Measurements from ENCODE around the gene TMEM115.

The TMEM115 gene, protein sequence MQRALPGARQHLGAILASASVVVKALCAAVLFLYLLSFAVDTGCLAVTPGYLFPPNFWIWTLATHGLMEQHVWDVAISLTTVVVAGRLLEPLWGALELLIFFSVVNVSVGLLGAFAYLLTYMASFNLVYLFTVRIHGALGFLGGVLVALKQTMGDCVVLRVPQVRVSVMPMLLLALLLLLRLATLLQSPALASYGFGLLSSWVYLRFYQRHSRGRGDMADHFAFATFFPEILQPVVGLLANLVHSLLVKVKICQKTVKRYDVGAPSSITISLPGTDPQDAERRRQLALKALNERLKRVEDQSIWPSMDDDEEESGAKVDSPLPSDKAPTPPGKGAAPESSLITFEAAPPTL

DNA sequence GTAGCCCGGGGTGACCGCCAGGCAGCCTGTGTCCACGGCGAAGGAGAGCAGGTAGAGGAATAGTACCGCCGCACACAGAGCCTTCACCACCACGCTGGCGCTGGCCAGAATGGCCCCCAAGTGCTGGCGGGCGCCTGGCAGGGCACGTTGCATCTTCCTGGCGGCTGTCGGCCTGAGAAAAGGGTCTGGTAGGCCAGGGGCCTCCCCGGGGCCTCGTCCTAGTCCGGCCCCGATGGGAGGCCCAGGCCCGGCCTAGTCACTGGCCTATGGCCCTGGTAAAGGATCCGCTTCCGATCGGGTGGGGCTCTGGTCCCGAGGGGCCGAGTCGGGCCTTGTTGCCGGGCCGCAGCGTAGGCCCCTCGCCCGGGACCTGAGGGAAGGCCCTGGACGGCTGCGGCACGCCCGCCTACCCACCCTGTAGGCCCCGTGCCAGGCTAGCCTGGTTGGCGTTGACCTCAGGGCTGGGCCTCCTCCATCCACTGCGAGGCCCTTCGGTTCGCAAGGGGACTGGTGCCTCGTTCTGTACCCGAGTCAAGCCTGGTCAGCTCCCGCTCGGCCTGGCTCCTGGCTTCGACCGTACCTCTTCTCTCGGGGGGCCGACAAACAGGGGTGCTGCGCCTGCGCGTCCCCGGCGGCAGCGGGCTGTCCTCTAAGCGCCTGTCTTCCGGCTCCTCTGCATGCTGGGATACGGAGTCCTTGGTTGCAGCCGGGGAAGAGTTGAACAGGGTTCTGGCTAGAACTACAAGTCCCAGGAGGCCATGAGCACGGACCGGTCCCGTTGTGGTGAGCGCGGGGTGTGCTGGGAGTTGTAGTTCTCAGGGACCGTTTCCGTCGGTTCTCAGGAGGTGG, at the start of gene TMEM115:
Gene TMEM115, minus strand, starts transcription at position 611 of the 849 bp plus-strand sequence. Its CDS starts 458 bp downstream, at position 153.
- peak; percentile 88 for DNase-seq

DNA sequence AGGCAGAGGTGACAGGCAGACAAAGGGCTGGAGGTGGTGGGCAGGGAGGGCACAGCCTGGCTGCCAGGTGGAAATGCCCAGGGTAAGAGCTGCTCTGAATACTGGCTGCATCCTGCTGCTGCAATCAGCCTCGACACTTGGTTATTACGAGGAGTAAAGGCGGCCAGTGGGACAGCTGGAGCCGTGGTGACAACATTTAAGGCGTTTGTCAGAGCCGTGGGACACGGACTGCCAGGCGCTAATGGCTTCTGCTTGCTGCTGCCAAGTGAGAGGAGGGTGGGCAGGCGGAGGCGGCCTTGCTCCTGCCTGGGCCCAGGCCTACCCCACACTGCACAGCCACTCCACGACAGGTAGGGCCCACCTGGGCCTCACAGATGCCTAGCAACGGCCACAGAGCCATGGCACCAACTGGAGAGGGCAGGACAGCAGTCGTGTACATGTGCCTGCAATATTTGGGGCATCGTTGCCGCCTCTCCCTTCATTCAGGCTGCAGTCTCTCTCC, 49.2 kb upstream of the TMEM115 start:
- no peak for DNase-seq

DNA sequence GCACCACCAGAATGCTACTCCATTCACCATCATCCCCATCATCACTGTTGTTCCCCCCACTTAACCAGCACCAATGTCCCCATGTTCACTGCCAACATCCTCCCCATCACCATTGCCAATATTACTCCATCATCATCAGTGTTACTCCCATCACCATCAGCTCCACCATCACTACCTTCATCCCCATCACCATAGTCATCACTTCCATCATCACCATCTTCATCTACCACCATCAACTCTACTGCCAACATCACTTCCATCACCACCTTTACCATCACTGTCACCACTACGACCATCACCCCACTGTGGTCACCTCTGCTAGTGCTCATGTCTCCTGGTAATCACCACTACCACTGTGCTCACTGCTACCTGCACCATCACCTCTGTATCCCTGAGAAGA, 47.2 kb upstream of the TMEM115 start:
- no peak for DNase-seq

DNA sequence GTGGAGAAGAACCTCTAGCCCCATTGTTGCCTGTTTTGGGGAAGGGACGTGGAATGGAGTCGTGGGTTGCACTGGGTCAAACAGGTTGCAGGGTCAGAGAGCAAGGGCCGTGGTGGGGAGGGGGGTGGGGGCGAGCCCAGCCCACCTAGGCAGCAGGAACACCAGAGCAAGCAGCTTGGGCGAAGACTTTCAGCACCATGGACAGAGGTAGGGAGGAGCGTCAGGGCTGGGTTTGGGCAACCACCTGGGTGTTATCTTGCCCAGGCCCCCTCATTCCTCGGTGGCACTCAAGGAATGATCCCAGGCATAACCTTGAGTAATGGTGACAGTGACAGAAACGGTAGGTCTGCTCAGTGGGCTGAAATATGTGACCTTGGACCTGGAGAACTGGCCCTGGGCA, 45.9 kb upstream of the TMEM115 start:
- no peak for DNase-seq

DNA sequence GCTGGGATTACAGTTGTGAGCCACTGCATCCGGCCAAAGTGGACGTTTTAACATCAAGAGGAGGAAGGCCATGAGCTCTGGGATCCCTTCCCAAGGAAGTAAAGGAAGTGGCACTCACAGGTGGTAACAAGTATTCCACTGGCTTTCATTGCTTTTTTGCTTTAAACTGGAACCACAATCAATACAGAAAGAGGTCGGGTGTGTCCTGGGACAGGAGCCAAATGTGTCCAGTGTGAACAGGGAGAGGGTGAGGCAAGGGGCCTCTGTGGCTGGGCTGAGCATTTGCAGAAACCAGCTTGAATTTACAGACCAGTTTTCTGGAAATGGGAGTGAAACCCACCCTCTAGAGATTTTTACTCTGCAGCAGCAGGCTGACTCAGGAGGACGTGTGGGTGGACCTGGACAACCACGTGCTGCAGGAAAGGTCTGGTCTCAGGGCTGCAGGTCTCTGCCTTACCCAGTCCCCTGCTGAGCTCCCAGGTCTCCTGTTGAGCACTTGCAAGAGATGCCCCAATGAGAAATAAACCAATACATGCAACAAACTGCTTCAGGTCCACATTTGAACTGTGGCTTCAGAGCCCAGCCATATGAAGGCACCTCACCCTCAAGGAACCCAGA, 42.8 kb upstream of the TMEM115 start:
- DNase-seq = no peak

DNA sequence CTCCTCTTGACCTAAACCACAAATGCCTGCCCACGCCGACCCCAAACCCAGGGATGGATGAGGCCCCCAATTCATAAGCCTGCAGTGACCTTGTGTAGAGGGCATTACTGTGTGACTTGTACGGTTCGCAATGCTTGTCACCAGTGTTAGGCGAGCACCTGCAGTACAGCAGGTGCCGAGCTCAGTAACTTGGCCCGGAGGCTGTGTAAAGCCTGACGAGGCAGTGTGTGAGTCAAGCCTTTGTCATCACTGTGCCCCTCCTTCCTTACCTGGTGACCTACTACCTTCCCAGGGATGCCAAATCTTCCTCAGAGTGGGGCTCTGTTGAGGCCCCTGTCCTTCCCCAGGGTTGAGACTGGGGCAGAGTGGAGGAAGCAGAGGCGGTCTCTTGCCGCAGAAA, 37.2 kb upstream of the TMEM115 start:
- no peak for DNase-seq

DNA sequence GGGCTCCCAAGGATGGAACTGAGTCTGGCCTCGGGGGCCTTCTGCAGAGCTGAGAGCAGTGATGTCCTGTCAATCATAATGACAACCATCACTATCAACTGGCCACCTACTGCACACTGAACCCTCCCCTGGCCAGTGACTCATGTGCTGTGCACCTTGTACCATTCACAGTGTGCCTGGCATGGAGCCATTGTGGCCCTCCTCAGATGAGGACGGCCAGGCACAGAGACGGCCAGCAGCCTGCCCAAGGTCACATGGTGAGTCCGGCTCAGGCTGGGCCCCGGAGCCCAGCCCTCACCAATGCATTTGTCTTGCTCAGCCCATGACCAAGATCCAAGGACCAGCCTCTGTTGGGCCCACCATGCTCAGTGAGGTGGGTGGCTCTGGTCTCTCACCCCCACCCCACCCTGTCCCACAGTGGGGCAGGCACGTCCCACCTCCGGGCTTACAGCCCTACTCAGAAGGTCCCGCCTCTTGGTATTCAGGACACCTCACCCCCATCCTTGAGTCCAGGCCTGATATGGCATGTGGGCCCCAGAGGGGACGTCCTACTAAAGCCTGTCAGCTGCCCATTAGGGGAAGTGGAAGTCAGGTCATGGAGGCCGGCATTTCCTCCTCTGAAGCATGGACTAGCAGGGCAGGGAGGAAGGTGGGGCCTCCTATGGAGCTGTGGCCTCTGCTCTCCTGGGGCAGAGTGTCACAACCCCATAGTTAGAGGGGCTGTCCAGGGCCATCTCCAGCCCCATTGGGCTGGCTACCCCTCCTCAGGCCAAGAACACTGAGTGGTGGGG, 35.9 kb upstream of the TMEM115 start:
- DNase-seq = no peak

DNA sequence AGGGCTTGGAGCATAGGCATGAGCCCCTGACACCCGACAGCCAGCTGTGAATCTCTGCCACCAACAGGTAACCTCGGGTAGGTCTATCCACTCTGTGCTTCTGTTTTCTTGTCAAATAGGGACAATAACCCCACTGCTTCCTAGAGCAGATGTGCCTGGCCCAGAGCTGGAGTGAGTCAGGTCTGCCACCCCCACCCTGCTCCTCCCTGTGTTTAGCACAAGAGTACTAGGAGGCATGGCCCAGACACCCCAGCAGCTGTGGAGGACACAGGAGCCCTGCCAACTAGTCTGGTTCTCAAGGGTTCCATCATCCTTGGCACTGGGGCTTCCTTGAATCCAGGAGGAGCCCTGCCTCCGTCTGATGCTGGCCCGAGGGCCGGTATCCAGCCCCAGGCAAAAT, 33.7 kb upstream of the TMEM115 start:
- no peak for DNase-seq

DNA sequence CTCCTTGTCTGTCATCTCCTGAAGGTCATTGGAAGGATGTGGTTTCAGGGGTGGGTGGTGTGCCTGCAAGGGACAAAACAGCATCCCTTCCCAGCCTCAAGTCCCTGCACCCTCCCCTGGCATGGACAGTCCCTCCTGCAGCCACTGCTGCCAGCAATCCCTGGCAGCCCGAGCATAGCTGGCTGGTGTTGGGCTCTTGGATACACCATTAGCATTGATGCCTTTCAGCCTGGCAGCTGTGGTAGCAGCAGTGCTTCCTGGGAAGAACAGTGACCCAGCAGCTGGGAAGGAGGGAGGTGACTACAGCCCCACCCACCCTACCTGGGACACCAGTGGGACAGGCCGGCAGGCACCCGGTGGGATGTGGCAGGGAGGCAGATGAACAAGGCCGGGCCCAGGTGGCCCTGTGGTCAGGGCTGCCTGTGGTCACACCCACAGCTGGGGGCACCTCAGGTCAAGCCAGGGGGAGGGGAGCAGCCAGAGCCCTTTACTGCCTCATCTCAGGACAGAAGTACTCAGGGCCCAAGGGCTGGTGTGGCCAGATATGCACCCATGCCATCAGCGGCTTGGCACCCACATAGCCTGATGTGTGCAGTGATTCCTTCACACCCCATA, 32.9 kb upstream of the TMEM115 start:
- DNase-seq = no peak

DNA sequence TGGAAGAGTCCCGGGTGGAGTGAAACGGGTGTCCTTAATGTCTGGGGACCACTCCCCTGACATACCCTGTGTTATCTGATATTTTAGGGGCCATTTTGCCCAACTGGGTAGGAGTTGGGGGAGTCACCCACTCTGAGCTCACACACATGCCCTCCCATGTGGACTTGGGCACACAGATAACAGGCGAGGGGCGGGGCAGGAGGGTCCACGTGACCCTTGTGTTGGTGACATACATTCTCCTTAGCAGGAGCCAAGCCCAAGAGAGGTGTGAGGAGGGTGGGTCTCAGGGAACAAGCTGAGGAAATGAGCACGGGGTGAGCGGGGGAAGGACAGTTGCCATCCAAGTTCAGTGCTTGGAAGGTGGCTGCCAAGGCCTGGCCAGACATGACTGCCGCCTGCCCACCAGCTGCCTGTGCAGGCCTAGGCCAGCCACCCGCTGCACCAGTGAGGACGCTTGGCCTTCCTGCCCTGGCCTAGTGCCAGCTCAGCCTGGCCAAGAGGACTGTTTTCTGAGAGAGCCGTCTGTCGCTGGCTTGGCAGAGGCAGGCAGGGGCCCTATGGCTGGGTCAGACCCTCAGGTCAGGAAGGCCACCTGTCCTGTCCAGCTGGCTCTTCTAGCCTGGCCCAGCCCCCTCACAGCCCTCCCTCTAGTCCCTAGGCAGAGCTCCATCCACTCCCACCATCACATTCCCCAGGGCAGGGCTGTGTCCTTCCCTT, 31.3 kb upstream of the TMEM115 start:
- no peak for DNase-seq

DNA sequence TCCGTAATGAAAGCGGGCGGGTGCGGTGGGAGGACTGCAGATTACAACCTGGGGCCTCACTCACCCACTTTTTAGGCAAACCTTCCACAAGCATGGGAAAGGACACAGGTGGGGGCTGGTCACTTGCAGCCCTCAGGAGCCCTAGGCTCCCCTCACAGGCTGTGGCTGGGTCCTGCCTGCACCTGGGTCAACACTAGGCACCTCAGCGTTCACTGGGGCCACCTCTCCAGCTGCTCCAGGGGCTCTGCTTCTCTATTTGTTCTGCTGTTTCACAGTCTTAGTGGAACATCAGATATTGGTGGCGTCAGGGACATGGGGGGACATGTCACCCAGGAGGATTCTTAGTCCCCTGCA, 30.1 kb upstream of the TMEM115 start:
- DNase-seq = no peak

DNA sequence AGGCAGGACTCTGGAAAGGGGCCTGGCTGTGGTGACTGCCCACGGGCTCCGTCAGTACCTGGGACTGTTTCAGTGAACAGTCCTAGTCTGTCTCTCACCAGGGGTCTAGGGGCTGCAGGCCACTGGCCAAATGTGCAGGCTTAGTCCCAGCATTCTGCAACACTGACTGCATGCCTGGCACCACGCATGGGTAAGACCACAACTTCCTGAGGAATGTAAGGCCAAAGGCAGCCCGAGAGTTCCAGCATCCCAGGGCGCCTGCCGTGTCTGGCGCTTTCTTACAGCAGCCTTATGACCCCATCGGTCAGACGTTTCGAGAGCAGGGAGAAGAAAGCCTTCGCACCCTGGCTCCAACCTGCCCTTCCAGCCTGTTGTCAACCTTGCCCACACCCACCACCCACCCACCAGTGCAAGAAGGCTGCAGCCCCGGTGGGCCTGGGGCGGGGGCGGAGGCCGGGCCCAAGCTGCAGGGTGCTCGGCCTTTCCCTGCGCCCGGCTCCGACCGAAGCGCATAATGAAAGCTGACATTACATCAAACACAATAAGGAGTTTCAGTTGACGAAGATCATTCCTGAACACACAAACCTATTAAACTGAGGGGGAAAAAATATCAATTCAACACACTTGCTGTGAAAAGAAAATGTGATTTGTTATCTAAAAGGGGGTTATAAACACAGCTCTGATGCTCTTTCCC, 29.5 kb upstream of the TMEM115 start:
- no peak for DNase-seq

DNA sequence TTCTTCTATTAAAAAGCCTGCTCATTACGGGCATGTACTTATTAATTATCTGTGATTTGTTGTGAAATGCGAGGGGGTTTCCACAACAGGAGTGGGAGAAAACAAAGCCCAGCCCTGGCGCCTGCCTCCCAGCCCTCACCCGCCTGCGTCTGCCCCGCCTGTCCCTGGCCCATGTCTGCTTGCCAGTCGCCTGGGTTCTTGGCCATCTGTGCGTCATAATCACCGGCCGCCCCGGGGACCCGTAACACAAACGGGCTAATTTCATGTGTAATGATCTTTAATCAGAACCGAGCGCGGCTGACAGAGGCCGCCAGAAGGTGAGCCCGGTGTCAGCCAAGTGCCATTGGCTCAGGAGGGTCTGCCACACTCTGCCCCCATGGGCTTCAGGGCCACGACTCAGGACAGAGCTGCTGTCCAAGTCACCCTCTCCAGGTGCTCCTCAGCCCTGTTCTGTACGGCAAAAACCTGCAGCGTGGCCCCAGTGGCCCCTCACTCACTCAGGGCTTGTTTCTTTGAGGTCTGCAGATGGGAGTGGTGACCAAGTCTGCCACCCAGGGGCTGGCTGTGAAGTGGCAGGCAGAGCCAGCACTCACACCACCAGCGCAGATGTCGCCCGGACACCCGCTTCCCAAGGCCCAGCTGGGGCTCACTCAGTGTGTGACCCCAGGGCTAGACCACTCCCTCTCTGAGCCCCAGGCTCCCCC, 28.8 kb upstream of the TMEM115 start:
- no peak for DNase-seq

DNA sequence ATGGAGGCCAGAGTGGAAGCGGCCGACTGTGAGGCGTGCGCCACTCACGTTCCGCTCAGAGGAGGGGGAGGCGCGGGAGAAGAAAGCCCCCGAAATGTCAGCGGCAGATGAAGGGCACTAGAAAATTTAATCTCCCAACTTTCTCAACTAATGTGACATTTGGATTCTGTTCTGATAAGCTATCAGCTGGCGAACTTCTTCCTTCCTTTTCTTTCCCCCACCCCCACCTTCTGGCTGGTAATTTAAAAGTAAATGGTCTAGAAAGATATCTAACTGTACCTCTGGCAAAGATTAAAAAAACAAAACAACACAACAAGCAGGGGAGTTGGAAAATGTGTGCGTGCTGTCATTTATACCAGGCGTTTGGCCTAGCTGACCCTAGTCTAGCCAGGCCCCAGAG, 26.4 kb upstream of the TMEM115 start:
- DNase-seq = no peak

DNA sequence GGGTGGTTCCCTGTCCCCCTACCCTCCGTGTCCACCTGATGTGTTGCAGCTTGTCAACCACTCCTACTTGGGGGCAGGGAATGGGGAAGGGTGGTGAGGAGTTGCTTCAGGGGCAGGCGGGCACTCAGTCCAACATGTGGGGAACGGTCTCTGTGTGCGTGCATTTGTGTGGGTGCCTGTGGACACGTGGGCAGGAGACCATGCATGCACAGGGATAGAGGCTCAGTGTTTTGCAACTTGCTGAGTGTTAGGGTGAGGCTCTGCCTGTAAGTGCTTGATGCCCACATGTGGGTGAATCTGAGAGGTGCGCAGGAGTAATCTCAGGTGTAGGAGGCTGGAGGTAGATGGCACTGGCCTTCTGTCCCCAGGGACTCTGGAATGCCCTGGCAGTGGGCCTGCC, 24.4 kb upstream of the TMEM115 start:
- no peak for DNase-seq

DNA sequence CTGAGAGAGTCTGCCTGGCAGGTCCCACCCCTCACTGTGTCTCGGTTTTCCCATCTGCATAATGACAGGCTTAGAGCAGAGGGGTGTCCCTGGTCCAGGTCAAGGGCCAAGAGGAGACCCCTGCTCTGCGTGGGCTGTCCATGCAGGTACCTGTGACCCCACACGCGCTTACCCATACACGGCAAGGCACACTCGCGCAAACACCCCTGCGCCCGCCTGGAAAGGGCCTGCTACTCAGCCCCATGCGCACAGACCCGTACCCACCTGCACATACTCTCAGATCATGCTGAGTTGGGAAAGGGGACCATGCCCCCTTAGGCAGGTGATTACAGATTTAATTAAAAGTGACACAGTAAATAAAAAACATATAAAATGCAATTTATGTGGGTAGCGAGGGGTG, 23.4 kb upstream of the TMEM115 start:
- DNase-seq = no peak

DNA sequence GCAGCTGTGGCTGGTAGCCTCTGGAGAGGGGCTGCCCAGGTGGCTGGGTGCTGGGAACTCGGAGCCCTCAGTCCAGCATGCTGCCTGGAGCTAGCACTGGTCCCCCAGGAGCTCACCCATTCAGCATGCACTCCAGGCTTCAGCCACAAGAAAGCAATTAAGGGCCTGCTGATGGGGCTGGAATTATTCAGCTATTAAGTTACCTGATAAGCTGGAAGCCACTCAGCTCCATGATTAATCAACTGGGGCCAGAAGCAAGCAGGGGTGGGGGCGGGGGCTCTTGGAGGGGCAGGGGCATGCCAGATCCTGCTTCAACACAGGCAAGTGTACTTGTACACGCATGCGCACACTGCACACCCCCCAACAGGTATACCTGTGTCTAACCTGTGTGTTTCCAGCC, 22.1 kb upstream of the TMEM115 start:
- DNase-seq = no peak

DNA sequence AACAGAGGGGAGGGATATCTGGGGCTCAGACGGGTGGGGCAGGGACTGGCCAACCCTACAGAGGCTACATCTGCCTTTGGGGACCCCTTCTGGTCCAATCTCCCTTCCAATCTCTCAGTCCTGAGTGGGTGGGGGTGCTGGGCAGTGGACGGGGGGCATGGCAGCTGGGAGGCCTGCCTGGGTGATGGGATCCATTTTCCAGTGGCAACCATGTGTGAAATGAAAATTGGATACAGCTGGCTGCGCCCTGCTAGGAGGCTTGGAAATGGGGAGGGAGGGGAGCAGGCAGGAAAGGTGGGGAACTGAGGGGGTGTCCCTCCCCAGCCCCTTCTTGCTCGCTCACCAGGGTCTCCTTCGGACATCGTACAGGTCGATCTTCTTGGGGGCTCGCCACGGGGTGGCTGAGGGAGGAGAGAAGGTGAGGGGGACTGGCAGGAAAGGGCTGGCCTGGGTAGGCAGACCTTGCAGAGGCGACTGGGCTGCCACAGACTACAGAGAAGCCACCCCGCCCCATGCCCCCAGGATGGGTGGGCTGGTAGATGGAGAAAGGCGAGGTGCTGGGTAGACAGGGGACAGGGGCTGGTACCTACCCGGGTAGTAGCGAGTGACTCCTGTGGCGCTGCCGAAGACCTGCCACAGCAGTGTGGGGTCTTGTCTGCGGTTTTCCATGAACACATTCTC, 21.2 kb upstream of the TMEM115 start:
- DNase-seq = no peak

DNA sequence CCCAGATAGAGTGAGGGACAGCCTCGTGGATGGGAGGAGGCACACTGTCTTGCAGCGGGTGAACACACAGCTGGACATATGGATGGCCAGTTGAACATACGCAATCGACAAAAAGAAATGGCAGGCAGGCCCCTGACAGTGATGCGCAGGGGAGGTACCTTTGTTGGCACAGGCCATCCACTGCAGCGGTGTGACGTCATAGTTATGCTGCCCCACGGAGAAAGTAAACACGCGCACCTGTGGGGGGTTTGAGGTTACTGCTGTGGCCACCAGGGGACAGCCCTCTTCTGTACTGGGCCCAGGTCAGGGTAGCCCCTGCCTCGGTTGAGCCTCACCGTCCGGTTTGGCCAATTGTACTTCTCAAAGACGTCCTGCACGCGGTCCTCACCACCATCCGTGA, 19.4 kb upstream of the TMEM115 start:
- DNase-seq = no peak

DNA sequence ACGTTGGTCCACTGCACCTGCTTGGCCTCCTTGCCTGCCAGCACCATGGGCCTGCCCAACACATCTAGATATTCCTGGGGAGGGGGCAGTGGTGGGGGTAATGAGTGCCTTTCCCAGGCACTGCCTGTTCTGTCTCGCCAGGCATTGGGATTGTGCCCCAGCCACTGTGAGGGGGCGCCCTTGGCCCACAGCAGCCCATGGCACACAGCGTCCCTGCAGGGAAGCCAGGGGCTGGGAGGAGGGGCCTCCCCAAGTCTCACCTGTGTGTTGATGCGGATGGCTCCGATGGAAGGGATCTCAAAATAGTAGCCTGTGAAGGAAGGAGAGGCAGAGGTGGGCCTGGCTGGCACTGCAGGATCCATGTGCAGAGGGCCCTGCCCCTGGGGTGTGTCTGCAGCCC, 18.7 kb upstream of the TMEM115 start:
- DNase-seq = no peak
